Natural killer cell (primary cell): ENCODE measurements around the gene GFPT2. TPM values are rescaled to one million over a fixed set of nuclear protein-coding genes. Genes with fewer than 3 reads are reported as not detected.

ENCODE experiments used
- ATAC-seq, 3 donors: fragments of 150-1000 bp in 2 of 3; fragments of 200-7000 bp in 1 of 3; cut with Tn5 transposase; 1 replicate in 1 of 3; 2 replicates in 2 of 3; pipeline ENCODE4 v1.10.0; 2021; ENCODE audit warnings: mild to moderate bottlenecking in 2 of 3, moderate library complexity in 2 of 3
- DNase-seq, 2 donors: peaks; one replicate each; pipeline versions ENCODE4 v3.0.0 to v3.0.0-alpha.2; 2013 to 2021; ENCODE audit warnings: mixed read lengths in 1 of 2
- H3K27ac ChIP-seq: one replicate; pipeline ENCODE4 v1.5.1; 2013; ENCODE audit warnings: mild to moderate bottlenecking, low read length
- H3K27me3 ChIP-seq: one replicate; pipeline ENCODE4 v1.6.1; 2013; ENCODE audit warnings: low read length; ENCODE audit not compliant: control insufficient read depth, insufficient read depth
- H3K36me3 ChIP-seq: one replicate; pipeline ENCODE4 v1.6.1; 2013; ENCODE audit warnings: low read length; ENCODE audit not compliant: control insufficient read depth, insufficient read depth
- H3K4me1 ChIP-seq: one replicate; pipeline ENCODE4 v1.6.1; 2013; ENCODE audit warnings: low read length; ENCODE audit not compliant: control insufficient read depth, insufficient read depth
- H3K4me3 ChIP-seq: one replicate; pipeline ENCODE4 v1.5.1; 2013; ENCODE audit warnings: low read length
- H3K9me3 ChIP-seq: one replicate; pipeline ENCODE4 v1.6.1; 2013; ENCODE audit warnings: low read length; ENCODE audit not compliant: control insufficient read depth, insufficient read depth
- H3K27ac Mint-ChIP-seq, 2 donors: one replicate each; pipeline ENCODE4 v1.8.0; 2022; ENCODE audit warnings: mild to moderate bottlenecking in 2 of 2, mixed read lengths in 2 of 2, moderate library complexity in 1 of 2
- H3K27me3 Mint-ChIP-seq, 2 donors: one replicate each; pipeline ENCODE4 v1.8.0; 2022; ENCODE audit warnings: low read depth in 2 of 2, mixed read lengths in 2 of 2
- H3K36me3 Mint-ChIP-seq: one replicate; pipeline ENCODE4 v1.8.0; 2022; ENCODE audit warnings: mixed read lengths
- H3K4me1 Mint-ChIP-seq, 2 donors: one replicate each; pipeline ENCODE4 v1.8.0; 2022; ENCODE audit warnings: mixed read lengths in 2 of 2
- H3K4me3 Mint-ChIP-seq: one replicate; pipeline ENCODE4 v1.8.0; 2022; ENCODE audit warnings: mild to moderate bottlenecking, moderate library complexity, mixed read lengths
- H3K9me3 Mint-ChIP-seq, 2 donors: one replicate each; pipeline ENCODE4 v1.8.0; 2022; ENCODE audit warnings: mixed read lengths in 2 of 2
- CTCF ChIP-seq: fragments of 200-600 bp; IDR thresholded peaks from one replicate; pipeline ENCODE4 v1.8.0; 2022; ENCODE audit warnings: antibody characterized with exemption
- WGBS: methylation state at CpG from one replicate; pipeline ENCODE4 v1.1.7; 2013; ENCODE audit warnings: missing lambda C conversion rate; ENCODE audit not compliant: insufficient coverage; 5-methylcytosine and 5-hydroxymethylcytosine counted together
- intact Hi-C: fragments of 100-400 bp; cut with micrococcal nuclease; formaldehyde crosslinking; loops from one replicate; pipeline ENCODE4 v1.14.2; 2022
- total RNA-seq, 4 donors: library from RNA; stranded (reverse); fragments of 120-200 nt in 1 of 4; gene quantifications; one replicate each; pipeline versions ENCODE4 v1.2.3 to v1.2.4, GENCODE V29; 2013 to 2022

GFPT2 gene
- total RNA-seq, 3 donors from 2014 or later (not counting 1 experiment from before 2014, with no cell fraction given): 0.56 to 0.86 TPM; not detected in 1

GRCh38 chr5:180345186-180345585 is 8.0 kb downstream of the GFPT2 start:
- WGBS: 92% methylated on average over 8 of the region's 8 CpGs
- Mint-ChIP-seq H3K36me3 (no peaks in the 10 kb centered on the region), H3K4me3 (no peak overlapping the region), H3K9me3 (no peaks in the 10 kb centered on the region), H3K27me3 (peaks cover 13 to 20% of the 10 kb centered on the region in 2 donors), H3K4me1 (no peaks in the 10 kb centered on the region), H3K27ac (no peak overlapping the region)
- Histone ChIP-seq H3K4me3 (no peak overlapping the region), H3K27ac (no peak overlapping the region), H3K36me3 (no peaks in the 10 kb centered on the region), H3K4me1 (no peaks in the 10 kb centered on the region), H3K9me3 (no peaks in the 10 kb centered on the region), H3K27me3 (no peaks in the 10 kb centered on the region)
- intact Hi-C loops: no loop called here
- TF ChIP-seq CTCF: no peak
- ATAC-seq: no peak
- DNase-seq: no peak

- intact Hi-C loops: no loop called here
- 87% methylated on average over 7 of the region's 7 CpGs for WGBS
- Mint-ChIP-seq H3K27ac (no peak overlapping the region), H3K4me1 (no peaks in the 10 kb centered on the region), H3K36me3 (no peaks in the 10 kb centered on the region), H3K9me3 (no peaks in the 10 kb centered on the region), H3K27me3 (peaks cover 12 to 19% of the 10 kb centered on the region in 2 donors), H3K4me3 (no peak overlapping the region)
- no peak overlapping the region for H3K27ac ChIP-seq
- no peaks in the 10 kb centered on the region for H3K9me3 ChIP-seq
- no peak for TF ChIP-seq CTCF
- ATAC-seq (no peak), DNase-seq (no peak)
- no peaks in the 10 kb centered on the region for H3K36me3 ChIP-seq
- no peak overlapping the region for H3K4me3 ChIP-seq
- no peaks in the 10 kb centered on the region for H3K27me3 ChIP-seq
- H3K4me1 ChIP-seq: no peaks in the 10 kb centered on the region
These were observed 8.5 kb downstream of the GFPT2 start for GRCh38 chr5:180344696-180344999.

GRCh38 chr5:180343831-180344695 is 9.1 kb downstream of the GFPT2 start:
- H3K36me3 Mint-ChIP-seq: no peaks in the 10 kb centered on the region
- no peak overlapping the region for H3K4me3 Mint-ChIP-seq
- no peak overlapping the region for H3K4me3 ChIP-seq
- no peaks in the 10 kb centered on the region for H3K9me3 ChIP-seq
- ATAC-seq (no peak), DNase-seq (no peak)
- WGBS: 79% methylated on average over 13 of the region's 14 CpGs
- TF ChIP-seq CTCF: no peak
- no peak overlapping the region for H3K27ac ChIP-seq
- no peak overlapping the region for H3K27ac Mint-ChIP-seq
- H3K9me3 Mint-ChIP-seq: no peaks in the 10 kb centered on the region
- H3K27me3 Mint-ChIP-seq: peaks cover 15 to 22% of the 10 kb centered on the region in 2 donors
- no peaks in the 10 kb centered on the region for H3K27me3 ChIP-seq
- H3K36me3 ChIP-seq: no peaks in the 10 kb centered on the region
- intact Hi-C loops: no loop called here
- H3K4me1 Mint-ChIP-seq: no peaks in the 10 kb centered on the region
- H3K4me1 ChIP-seq: no peaks in the 10 kb centered on the region
